Adipose tissue (tissue), 3 donors: Measurements from ENCODE around the gene DAPK1. TPM values are rescaled to one million over a fixed set of nuclear protein-coding genes. Genes with fewer than 3 reads are reported as not detected.

Experiments used
- H3K27ac ChIP-seq: one replicate; pipeline ENCODE4 v1.5.1; 2013; ENCODE audit warnings: low read depth, low read length
- WGBS, 3 donors: extraction: QIAGEN DNeasy Blood & Tissue Kit; methylation state at CpG; one replicate each; pipeline ENCODE4 v1.1.7; 2013; 5-methylcytosine and 5-hydroxymethylcytosine counted together
- polyA plus RNA-seq, 3 donors: library from polyadenylated mRNA; stranded (reverse); fragments of 200-250 nt; gene quantifications; one replicate each; pipeline ENCODE4 v1.2.3, GENCODE V29; 2013
- donor health status: healthy with polysubstance abuse.
- donor health status: Bipolar disorder and iron deficiency.
- donor health status: healthy.

The DAPK1 gene
- polyA plus RNA-seq, 3 donors, result 7.4 to 39.8 (median 12.8) TPM

GRCh38 chr9:87614397-87614796 is 116.7 kb downstream of the DAPK1 start:
- 45 to 79% (median 52%) methylated on average over 7 of the region's 7 CpGs for WGBS, 3 donors
- H3K27ac ChIP-seq, result no peak overlapping the region

DNA sequence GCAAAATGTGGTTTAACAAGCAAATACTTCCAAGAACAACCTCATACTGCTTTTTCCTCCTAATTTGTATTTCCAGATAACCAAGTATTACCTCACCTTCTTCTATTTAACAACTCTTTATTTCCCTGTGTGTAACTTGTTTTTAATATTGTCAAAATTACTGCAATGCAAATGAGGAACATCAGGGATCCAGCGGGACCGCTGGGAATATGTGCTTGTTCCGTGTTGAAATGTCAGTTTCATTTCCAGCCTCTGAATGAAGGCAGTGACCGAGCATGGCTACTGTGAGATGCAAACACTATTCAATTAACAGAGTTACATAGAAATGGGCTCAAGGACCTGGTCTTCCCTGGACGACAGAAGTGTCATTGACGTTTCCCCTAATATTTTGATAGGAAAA is 117.5 kb downstream of the DAPK1 start:
- WGBS, 3 donors, result 89 to 93% (median 93%) methylated on average over 6 of the region's 6 CpGs
- H3K27ac ChIP-seq, result no peak overlapping the region

DNA sequence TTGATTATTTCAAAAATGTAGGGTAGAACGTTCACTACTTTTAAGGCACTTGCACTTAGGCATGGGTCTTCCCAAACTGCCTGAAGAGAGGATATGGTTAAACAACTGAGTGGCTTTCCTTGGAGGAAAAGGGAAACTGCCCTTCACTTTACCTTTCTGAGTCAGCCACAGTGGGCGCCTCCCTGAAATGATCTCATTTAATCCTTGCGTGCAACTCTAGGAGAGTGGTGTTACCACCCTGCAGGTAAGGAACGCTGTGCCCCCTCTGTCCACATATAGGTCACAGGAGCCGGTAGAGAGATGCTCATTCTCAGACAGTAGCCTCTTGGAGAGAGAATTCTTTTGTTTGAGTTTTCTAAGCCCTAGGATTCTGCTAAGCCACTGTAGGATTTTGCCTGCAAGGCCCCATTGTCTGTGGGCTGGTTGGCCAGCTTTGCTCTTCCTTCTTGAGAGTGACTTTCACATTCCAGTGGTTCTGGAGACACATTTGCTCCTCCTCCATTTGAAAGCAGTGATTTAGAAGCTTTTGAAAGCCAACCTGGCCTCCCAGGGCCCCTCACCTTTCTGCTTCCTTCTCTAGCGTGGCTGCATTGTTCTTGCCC is 118.0 kb downstream of the DAPK1 start:
- no peak overlapping the region for H3K27ac ChIP-seq
- 82 to 96% (median 88%) methylated on average over 6 of the region's 6 CpGs for WGBS, 3 donors

- no peak overlapping the region for H3K27ac ChIP-seq
- WGBS, 3 donors, result 73 to 91% (median 75%) methylated on average over 2 of the region's 2 CpGs
These were observed 120.6 kb downstream of the DAPK1 start for GRCh38 chr9:87618226-87618625.

DNA sequence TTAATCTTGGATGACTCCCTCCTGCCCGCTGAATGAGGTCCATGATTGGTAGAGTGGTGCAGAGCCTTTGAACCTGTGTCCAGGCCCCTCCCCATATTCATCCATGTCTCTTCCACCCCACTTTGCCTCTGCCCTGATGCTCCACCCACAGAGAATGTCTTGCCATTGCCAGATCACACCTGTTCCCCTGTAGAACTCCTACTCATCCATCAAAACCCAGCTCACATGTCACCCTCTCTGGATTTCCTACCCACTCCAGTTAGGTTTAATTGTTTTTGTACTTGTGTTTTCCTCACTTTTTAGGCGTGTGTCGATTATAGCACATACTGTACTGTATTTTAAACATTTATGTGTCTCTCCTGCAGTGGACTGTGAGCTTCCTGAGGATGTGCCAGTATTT is 121.3 kb downstream of the DAPK1 start:
- WGBS, 3 donors, result 79 to 92% (median 84%) methylated on average over 3 of the region's 3 CpGs
- no peak overlapping the region for H3K27ac ChIP-seq

- H3K27ac ChIP-seq, result no peak overlapping the region
- 76 to 95% (median 94%) methylated on average over 8 of the region's 8 CpGs for WGBS, 3 donors
These were observed 121.7 kb downstream of the DAPK1 start for GRCh38 chr9:87619346-87619745.

DNA sequence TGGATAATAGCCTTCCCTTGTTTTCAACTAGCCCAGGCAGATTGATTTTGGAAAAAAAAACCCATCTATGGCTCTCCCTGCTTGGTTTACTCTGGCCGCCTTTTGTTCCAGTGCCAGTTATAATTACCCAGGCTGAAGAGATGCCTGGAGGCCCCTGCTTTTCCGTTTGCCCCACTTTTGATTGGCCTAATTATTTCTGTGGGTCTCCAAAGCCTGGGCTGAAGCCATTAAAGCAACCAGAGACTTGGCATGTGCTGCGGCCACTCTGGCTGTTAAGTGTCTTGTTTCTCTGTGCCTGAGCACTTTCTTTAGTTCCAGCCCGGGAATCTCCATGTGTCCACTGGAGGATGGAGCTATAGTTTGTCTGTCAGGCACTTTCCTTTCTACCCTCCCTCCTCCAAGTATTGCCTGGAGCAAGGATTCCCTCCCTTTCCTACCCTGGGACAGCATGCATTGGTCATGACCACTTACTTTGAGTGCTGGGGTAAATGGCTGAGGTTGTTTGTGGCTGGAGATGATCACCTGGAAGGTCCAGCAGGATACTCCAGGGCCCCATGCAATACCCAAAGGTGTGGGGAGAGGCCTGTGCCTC is 123.2 kb downstream of the DAPK1 start:
- 73 to 81% (median 77%) methylated on average over 4 of the region's 4 CpGs for WGBS, 3 donors
- no peak overlapping the region for H3K27ac ChIP-seq

- 85 to 91% (median 88%) methylated on average over 4 of the region's 4 CpGs for WGBS, 3 donors
- no peak overlapping the region for H3K27ac ChIP-seq
These were observed 124.4 kb downstream of the DAPK1 start for GRCh38 chr9:87622098-87622497.

GRCh38 chr9:87622923-87623322 is 125.3 kb downstream of the DAPK1 start:
- 72 to 93% (median 74%) methylated on average over 2 of the region's 2 CpGs for WGBS, 3 donors

DNA sequence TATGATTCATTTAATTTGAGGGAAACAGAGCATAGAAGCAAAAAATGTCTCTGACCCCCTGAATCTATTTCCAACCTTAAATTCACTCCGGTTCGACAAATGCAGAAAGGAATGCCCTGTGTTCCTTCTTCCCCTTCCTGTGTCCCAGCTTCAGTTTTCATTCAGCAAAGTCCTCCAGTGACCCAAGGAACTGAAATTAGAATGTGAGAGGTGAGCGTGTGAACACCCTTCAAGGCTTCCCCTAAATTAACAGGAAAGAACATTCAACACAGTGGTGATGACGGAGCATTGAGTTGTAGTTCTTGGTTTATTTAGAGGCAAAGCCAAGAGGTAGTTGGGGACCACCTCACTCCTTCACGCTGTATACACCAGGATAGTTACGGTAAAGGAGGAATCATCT is 130.7 kb downstream of the DAPK1 start:
- H3K27ac ChIP-seq, result no peak overlapping the region
- 88 to 98% (median 91%) methylated on average over 6 of the region's 6 CpGs for WGBS, 3 donors

More at GRCh38 chr9:87622923-87623322, 125.3 kb downstream of the DAPK1 start:
- no peak overlapping the region for H3K27ac ChIP-seq

DNA sequence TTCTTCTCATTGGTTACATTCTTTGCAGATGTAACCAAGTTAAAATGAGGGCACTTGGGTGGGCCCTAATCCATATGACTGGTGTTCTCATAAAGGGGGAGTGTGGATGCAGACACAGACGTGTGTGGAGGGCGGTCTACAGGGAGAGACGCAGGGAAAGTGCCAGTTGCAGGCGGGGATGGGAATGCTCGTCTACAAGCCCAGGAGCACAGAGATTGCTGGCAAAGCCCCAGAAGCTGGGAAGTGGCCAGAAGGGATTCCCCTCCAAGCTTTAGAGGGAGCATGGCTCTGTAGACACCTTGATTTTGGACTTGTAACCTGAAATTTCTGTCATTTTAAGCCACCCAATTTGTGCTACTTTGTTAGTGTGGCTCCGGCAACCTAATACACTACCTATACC is 131.4 kb downstream of the DAPK1 start:
- WGBS, 3 donors, result 67 to 80% (median 73%) methylated on average over 6 of the region's 6 CpGs
- H3K27ac ChIP-seq, result no peak overlapping the region

DNA sequence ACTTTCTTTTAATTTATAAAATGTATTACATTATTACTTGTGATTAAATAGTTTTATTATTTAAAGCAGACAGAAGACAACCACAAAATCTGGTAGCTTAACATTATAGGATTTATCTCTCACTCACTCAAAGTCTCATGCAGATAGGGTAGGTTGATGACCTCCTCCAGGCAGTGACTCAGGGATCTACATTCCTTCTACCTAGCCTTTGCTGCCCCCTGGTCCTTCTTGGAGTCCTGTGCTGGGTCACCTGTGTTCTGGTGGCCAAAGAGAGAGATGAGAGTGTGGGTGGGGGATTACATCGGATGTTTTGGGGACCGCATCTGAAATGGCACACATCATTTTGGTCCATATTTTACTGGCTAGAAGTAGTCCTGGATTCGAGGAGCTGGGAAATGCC is 132.6 kb downstream of the DAPK1 start:
- no peak overlapping the region for H3K27ac ChIP-seq
- 94 to 98% (median 95%) methylated on average over 3 of the region's 3 CpGs for WGBS, 3 donors

- H3K27ac ChIP-seq, result no peak overlapping the region
These were observed 133.2 kb downstream of the DAPK1 start for GRCh38 chr9:87630846-87631245.

GRCh38 chr9:87635656-87636501 is 138.2 kb downstream of the DAPK1 start:
- no peak overlapping the region for H3K27ac ChIP-seq
- WGBS, 3 donors, result 85 to 95% (median 93%) methylated on average over 15 of the region's 15 CpGs

More at GRCh38 chr9:87630846-87631245, 133.2 kb downstream of the DAPK1 start:
- 94 to 100% (median 94%) methylated on average over 3 of the region's 3 CpGs for WGBS, 3 donors

DNA sequence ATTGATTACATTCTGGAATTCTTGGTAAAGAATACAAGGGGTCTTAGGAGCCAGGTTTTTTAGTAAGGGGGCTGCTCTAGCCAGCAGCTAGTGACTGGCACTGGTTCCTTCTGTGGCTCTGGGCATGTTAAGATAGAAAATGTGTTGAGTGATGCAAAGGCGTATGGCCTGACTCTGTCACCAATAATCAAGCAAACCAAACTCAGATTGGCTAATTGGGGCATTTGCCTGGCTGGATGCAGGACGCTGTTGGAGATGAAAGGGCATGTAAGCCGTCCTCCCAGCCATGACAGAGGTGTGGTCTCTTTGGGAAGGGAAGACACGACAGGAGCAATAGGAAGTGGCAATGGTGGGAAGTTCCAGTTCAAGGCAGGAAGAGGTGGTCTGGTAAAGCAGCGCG is 140.6 kb downstream of the DAPK1 start:
- WGBS, 3 donors, result 86 to 89% (median 88%) methylated on average over 6 of the region's 6 CpGs
- no peak overlapping the region for H3K27ac ChIP-seq

DNA sequence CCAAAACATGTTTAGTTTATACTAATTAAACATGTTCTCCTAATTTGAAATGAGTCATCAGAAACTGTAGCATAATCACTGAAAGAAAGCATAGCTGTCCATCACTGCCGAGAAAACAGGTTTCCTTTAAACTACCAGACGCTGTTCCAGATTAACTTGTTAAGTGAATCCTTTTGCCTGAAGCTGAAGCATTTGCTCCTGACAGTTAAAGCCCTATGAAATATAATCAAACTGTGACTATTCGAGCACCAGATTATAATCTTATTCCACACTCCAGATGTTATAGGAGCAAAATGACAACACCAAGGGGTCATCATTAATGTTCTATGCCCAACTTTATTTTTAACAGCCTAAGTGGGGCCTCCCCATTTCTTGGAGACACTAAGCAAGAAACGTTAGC is 142.3 kb downstream of the DAPK1 start:
- 32 to 64% (median 62%) methylated on average over 4 of the region's 4 CpGs for WGBS, 3 donors
- no peak overlapping the region for H3K27ac ChIP-seq

DNA sequence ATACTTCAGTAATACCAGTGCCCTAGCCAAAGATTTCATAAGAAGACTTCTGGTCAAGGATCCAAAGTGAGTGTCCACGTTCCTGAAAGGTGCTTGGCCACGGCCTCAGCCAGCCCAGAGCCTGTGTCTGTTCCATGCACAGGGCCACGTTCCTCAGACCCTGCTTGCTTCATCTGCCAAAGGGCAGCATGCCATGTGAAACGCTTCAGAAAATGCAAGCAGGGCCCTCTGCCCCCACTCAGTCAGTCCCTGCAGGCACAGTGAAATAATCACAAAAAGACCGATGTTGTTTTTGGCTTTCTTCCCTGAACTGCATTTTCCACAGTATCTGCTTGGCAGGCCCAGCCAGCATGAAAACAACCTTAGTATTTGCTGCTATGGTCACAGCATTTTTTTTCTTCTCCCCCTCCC is 142.7 kb downstream of the DAPK1 start:
- no peak overlapping the region for H3K27ac ChIP-seq
- WGBS, 3 donors, result 8 to 42% (median 38%) methylated on average over 5 of the region's 5 CpGs

DNA sequence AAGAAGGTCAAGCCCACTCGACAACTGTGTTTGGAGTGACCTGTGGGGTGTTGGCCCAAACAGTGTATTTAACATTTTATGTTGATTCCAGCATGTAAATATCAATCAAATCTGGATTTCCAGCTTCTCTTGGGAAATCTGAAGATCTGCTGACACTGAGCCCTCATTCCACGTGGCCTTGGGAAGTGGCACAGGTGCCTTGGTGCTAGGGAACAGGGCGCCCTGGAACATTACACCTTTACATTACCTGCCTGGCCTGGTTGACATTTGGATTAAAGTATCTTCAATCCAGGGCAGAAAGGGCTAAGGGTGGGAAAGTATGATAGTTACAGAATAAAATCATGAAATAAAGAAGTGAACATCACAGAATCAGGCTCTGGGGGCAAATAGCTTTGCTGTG is 143.4 kb downstream of the DAPK1 start:
- WGBS, 3 donors, result 61 to 91% (median 89%) methylated on average over 3 of the region's 3 CpGs
- H3K27ac ChIP-seq, result no peak overlapping the region

DNA sequence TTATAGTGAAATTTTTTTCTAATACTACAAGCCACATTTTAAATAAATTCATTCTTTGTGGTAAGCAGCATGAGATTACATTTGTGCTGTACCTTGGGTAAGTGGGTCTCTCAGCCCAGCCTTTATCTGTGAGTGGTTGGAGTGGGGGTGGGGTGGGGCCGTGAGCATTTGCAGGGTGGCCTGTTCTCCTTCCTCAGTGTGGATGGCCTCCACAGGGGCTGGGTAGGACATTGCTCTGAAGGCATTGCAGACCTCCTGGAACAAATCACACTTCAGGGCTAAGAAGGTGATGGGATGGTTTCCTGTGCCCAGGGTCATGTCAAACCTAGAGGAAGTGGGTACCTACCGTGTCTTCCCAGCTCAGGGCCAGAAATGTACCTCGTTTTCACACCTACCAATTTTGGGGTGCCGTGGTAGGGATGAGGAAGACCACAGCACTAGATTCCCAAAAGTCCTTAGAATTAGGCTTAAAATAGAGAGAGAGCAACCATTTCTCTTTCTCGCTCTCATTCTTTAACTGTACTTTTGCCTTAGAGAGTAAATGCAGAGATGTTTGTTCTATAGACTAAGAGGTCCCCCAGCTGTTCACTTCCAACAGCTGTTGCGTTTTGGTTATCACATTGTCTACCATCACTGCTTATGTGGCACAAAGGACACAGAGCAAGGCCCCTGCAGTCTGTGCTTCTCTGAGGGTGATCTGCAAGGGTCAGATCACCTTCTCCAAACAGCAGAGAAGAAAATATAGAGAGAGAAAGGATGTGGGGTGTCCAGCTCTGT is 144.9 kb downstream of the DAPK1 start:
- no peak overlapping the region for H3K27ac ChIP-seq
- 68 to 79% (median 77%) methylated on average over 6 of the region's 6 CpGs for WGBS, 3 donors
